CD4-positive, alpha-beta T cell treated with Interleukin-15 for 1 hour (primary cell): Measurements from ENCODE around the gene NBAS.
"Not testable (repeated sequence)": the region's sequence is repeated elsewhere in the genome, so short reads cannot be mapped to it uniquely, and the experiment has no call there.

Experiments used
- DNase-seq: peaks from one replicate; pipeline ENCODE4 v3.0.0-alpha.2; 2020

NBAS gene

DNA sequence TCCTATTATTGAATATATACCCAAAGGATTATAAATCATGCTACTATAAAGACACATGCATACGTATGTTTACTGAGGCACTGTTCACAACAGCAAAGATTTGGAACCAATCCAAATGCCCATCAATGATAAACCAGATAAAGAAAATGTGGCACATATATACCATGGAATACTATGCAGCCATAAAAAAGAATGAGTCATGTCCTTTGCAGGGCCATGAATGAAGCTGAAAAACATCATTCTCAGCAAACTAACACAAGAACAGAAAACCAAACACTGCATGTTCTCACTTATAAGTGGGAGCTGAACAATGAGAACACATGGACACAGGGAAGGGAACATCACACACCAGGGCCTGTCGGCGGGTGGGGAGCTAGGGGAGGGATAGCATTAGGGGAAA is 310.2 kb downstream of the NBAS start:
- DNase-seq, result not testable (repeated sequence)

DNA sequence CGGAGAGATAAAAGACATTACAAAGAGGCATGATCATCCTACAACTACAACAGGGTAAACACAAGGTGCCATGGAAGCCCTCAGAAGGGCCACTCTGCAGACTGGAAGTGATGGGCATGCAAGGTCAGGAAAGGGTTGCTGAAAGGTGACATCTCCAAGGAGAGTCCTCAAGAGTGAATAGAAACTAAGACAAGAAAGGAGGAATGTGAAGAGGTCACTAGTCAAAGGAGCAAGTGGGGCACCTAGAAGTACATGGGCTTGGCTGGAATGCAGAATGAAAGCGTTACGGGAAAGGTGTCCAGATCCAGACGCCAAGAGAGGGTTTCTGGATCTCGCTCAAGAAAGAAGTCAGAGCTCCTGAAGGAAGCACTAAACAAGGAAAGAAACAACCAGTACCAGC is 314.3 kb downstream of the NBAS start:
- no peak for DNase-seq

DNA sequence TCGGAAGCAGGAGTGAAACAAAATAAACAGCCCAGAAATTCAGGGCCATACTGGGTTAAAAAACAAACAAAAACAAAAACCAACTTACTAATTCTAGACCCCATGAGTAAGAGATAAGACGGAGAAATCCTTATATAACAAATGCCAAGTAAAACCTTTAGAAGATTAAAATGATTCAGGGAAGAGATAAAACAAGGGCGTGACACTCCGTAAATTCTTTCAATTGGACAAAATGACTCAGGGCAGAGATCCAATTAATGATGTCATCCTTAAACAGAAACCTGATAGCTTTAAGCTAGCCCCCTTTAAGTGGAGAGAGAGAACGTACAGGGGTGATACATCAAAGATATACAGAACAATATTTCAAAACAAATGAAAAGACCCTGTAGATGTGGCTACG is 317.4 kb downstream of the NBAS start:
- DNase-seq, result no peak

DNA sequence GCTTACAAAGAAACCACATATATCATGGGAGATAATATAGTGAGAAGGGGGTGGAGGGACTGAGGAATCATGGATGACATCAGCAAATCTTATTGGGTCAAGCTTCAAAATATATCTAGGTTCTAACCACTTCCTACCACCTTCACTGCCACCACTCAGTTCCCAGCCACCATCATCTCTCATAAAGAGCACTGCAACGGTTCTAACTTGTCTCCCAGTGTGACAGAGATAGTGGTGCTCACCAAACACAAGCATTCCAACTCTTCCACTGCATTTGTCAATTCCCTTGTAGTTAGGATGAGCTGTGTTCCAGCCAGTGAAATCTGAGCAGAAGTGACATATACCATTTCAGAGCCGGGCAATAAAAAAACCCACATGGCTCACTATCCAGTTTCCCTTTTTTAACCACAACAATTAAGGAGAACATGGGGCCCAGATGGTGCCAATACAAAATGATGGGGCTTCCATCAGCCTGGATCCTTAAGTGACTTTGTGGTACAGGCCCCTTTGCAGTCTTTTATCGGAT is 318.1 kb downstream of the NBAS start:
- DNase-seq, result no peak

DNA sequence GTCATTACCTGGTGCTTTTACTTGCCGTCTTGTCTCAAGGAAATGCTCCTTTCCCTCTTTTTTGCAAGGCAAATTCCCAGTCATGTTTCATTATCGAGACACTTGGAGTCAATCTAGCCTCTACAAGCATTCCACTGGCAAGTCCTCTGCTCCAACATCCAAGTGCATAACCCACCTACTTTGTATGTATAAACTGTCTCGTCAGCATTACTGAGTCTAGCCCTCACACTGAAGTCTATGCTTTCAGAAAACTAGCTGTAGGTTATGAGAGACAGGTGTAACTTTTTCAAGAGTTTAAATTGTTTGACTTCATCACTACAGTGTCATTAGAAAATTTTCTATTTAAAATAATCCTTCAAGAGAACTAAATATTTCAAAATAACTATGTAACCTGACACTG is 319.2 kb downstream of the NBAS start:
- DNase-seq, result no peak

DNA sequence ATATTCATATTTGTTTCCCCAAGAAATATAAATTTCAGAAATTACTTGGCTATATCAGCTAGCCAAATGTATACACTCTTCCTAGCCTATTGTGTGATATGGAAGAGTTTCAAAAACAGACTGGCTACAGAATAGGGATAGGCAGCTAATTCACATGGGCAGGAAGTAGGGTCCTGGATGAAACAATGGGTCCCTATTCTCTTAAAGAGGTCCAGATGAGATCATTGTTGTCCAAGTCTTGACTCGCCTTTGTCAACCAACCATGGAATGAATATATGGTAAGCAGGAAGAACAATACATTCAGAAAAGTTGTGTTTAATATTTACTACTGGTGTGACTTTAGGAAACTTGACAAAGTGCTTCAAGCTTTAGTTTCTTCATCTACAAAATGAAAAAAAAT is 319.9 kb downstream of the NBAS start:
- no peak for DNase-seq

DNA sequence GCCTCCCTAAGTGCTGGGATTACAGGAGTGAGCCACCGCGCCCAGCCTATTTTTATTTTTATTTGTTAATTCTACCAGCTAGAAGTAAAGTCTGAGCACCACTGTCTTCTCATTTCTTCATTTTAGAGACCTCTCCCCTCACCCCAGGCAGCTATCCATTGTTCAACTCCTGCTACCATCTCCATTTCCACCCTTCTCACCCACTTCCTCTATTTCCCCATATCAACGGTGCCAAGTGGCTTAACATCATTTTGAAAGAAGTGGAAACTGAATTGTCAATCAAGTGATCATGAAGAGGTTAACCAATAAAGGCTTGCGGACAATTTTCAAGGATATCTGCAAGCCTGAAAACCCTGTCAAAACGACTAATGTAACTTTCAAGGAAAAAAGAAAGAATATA is 323.1 kb downstream of the NBAS start:
- no peak for DNase-seq

DNA sequence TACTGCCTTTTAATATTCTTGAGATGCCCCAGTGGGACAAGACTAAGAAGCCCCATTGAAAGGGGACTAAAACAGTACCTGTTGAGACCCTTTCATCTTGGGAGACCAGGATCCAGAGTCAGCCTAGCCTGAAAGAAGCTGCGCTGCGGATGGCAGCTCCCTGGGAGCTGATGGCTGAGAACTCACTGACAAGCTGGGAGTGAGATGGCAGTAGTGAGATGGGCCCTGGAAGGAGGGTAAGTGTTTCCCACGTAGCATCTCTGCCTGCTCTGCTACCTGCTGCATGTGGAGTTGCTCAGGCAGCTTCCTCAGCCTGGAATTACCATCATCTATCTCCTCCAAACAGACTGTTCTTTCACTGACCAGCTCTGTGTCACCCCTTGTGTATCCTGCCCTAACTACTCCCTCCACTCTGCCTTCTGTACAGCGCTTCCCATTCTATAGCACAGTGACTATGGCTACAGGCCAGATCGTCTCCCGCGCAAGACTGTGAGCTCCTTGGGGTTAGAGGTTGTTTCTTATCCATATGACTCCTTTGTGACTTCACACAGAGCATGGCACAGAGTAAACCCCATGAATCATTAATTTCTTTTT is 330.4 kb downstream of the NBAS start:
- no peak for DNase-seq

DNA sequence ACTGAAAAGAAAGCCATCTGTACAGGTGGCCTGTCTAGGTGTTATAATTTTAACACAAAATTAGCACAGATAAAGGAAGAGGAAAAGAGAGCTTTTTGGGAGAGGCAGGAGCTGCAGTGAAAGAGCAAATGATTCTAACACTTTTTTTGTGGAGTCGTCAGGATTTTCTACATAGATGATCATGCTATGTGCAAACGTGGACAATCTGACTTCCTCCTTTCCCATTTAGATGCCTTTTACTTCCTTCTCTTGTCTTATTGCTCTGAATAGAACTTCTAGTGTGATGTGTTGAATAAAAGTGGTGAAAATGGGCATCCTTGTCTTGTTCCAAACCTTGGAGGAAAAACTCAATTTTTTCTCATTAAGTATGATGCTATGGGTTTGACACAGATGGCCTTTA is 334.5 kb downstream of the NBAS start:
- no peak for DNase-seq

DNA sequence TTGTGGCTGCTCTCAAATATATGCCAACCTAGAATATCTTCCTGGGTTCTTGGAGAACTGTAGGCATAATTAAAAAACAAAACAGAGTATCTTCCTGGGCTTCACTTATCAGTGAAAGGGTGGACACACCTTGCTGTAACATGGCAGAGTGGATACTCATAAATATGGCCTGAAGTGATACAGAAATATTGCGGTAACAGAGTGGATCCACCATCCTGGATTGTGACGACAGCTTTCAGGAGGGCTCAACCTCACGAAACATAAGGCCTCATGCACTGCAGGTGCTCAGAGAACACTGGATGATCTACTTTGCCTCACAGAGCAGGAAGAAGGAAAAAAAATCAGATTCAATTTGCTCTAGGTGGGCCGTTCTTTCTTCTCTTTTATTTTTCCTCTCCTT is 336.0 kb downstream of the NBAS start:
- no peak for DNase-seq

DNA sequence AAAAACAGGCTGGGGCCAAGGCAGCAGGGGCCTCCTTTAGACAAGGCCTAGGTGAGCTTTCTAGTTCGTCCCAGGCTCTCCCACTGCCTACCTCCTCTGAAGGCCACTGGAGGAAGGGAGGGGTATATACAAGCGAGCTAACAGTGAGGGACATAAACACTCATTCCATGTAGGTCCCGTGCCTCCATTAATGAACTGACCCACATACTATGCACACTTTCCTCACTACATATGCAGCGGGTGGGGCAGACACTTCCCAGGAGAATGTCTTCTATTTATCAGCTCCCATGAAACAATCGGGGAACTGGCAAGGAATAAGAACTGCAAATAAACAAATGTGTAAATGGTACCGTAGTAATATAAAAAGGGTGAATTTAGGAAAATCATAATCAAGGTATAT is 336.5 kb downstream of the NBAS start:
- no peak for DNase-seq

DNA sequence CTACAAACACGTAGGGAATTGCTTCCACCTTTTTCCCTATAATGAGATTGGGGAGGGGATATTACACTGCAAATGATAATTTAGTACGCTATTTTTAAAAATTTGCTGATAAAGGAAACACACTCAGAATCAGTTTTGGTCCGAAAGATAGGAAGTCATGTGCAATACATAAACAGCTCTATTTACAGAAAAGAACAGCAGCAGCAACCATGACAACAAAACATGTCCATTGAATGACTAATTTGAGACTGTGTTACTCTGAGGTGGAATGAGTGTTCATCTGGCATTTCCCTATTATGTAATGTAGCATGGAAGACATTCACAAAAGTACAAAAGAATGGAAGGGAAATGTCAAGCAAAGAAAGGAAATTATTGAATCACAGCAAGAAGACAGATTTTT is 337.2 kb downstream of the NBAS start:
- no peak for DNase-seq

DNA sequence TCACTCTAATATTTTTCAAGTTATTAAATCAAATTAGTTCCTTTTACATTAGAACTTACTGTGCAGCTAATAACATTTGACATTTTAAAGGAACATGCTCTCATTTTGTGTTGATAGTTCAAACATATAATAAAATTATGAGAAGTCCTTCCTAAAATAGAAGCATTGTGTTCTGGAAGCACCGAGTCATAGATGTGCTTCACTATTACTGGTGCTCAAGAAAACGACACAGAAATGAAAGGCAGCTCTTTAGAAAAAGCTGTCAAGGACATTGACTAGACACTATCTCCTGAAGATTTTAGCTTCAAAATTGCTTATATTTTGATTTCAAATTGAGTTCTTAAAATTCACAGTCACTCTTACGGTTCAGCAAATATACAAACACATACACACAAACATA is 338.3 kb downstream of the NBAS start:
- DNase-seq, result no peak

DNA sequence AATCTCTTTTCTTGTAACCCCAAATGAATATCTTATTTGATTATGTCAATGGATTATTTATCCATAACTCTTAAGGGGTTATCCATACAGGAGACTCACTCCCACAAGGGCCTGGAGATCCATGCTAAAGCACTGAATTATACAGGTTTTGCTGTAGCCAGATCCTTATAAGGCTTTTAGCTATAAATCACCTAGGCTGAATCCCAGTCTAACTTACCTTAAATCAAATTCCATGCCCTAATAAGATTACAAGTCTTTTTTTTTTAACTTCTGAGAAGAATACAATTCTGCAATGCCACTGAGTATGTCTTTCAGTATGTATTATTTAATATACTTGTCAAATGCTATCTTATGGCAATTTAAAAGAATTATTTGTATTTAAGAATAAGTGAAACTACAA is 340.5 kb downstream of the NBAS start:
- DNase-seq, result no peak

DNA sequence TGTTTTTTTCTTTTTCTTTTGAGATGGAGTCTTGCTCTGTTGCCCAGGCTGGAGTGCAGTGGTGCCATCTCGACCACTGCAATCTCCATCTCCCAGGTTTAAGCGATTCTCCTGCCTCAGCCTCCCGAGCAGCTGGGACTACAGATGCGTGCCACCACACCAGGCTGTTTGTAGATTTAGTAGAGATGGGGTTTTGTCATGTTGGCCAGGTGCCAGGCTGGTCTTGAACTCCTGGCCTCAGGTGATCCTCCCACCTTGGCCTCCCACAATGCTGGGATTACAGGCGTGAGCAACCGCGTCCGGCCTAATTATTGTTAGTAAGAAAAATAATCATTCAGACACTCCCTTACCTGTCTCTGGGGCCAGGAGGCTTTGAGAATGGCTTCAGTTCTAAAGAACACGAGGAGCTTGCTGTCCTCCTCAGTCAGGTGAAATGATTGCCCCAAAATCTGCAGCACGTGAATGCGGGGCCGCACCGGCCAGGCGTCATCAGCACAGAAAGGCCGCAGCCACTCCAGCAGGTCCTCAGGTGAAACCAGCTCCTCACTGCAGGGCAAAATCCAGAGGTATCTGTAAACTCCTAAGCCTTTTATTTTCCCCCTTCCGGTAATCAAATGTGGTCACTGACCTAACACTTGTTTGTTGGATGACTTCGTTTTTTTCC is 342.6 kb downstream of the NBAS start:
- DNase-seq, result no peak

DNA sequence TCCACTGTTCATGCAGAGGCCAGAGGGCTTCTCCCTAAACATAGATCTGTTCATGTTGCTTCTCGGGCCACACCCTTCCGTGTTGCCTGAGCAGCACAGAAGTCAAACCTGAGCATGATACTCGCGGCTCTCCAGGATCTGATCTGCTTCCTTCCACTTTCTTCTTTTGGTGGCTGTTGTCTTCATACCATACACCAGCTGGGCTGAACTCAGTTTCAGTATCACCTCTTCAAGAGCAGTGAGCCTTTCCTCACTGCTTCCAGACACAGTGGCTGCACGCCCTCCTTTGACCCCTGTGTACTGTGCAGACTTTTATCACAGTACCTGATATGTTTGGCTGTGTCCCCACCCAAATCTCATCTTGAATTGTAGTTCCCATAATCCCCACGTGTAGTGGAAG is 348.9 kb downstream of the NBAS start:
- DNase-seq, result no peak

DNA sequence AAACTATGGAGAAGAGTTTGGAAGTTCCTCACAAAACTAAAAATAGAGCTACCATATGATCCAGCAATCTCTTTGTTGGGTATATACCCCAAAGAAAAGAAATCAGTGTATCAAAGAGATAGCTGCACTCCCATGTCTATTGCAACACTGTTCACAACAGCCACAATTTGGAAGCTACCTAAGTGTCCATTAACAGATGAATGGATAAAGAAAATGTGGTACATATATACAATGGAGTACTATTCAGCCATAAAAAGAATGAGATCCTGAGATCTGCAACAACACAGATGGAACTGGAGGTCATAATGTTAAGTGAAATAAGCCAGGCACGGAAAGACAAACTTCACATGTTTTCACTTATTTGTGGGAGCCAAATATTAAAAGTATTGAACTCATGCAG is 350.6 kb downstream of the NBAS start:
- not testable (repeated sequence) for DNase-seq

DNA sequence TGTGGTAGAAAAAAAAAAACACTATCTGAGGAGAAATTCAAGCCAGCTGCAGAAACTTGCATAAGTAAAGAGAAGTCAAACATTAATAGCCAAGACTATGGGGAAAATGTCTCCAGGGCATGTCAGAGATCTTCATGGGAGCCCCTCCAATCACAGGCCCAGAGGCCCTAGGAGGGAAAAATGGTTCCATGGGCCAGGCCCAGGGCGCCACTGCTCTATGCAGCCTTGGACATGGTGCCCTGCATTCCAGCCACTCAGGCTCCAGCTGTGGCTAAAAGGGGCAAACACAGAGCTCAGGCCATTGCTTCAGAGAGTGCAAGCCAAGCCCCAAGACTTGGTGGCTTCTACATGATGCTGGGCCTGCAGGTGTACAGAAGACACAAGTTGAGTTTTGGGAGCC is 354.7 kb downstream of the NBAS start:
- no peak for DNase-seq

DNA sequence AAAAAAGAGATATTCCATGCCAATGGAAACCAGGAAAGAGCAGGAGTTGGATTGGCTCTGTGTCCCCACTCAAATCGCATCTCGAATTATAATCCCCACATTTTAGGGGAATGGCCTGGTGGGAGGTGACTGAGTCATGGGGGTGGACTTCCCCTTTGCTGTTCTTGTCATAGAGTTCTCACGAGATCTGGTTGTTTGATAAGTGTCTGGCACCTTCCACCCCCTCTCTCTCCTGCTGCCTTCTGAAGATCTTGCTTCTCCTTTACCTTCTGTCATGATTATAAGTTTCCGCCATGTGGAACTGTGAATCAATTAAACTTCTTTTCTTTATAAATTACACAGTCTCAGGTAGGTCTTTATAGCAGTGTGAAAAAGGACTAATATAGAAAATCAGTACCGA is 355.6 kb downstream of the NBAS start:
- no peak for DNase-seq

DNA sequence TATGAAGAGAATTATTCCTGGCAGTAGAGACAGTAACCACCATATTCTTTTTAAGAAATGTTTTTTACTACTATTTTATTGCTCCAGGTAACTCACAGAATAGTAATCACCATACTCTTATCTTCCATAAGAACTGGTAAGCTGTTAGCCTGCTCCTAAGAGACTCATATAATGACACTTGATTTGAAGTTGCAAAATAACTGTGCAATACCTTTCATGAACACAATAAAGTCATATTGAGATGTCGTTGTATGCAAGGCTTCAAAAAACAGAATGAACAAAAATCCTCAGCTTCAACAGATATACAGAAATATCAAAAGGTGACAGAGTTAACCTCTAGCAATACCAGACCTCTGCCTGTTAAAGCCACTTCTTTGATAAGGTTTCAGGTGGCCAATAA is 360.1 kb downstream of the NBAS start:
- DNase-seq, result no peak

DNA sequence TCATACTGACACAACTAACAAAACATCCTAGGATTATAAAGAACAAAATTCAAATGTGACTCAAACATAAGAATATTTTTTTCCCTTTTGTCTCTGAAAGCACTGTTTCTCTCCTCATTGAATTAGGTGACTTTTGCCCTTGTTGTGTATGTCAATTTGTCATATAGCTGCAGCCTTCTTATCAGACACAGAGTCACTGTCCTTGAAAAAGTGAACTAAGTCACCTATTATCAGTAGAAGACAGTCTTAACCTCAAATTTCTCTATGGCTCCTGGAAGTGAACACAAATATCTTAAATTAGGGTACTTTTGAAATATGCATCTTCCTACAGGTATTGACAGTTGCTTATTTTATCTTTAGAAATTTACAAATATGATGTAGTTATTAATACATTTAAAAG is 360.6 kb downstream of the NBAS start:
- no peak for DNase-seq

DNA sequence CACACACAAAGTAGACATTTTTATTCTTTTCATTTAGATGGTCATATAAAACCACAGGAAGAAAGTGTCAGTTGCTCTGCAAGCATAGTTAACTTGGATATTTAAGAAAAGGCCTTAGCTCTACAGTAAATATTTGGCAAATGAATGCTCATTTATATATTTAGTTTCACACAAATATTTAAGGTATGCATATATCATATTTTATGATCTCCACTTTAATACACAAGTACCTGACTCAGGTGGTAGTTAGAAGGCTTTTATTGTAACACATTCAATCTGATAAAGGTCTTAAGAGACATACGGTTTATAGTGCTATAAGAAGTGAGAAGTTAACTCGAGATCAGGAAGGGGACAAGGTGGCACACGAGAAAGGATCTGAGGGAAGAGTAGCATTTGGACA is 363.1 kb downstream of the NBAS start:
- DNase-seq, result no peak

DNA sequence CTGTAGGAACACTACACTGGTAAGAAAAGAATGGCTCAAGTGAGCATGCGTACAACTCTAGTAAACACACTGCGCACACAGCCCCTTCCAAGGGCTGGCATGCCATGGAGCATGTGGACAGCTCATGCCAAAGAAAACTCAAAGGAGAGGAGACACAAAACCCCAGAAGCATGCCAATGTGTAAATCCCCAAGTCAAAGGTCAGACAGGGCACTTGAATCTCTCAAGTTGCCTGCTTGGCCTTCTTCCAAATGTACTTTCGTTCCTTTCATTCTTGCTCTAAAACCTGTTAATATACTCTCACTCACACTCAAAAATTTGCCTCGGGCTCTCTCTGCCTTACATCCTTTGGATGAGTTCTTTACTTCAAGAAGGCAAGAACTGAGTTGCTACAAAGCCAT is 365.3 kb downstream of the NBAS start:
- DNase-seq, result no peak

DNA sequence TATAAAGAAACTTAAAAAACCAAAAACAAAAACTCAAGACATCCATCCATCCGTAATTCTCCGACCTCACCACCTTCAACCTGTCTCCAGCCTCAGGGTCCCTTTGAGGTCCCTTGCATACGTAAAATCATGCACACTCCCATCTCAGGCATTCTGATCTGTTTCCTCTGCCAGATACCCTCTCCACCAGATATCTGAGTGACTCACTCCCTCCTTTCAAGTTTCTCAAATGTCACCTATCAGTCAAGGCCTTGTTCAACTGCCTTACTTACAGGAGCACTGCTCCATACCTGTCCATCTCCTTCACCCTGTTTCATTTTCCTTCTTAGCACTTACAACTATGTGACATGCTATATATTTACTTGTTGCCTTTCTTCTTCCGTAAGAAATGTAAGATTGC is 369.3 kb downstream of the NBAS start:
- DNase-seq, result no peak

DNA sequence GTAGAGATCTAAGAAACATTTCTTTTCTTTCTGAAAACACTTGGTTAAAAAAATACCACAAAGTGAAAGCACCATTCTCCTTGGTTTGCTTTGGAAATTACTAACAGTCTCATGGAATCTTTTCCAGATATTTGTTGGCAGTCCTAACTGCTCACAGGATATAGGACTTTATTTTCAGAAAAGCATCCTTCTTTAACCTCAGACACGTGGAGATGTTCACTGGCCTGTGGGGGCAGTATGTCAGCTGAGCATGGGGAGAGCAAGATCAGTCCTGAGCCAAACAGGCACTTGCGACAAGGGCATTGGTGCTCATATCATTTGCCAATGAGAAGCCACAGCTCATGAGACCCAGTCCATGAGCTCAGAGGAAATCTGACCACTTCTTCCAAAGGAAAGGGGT is 371.9 kb downstream of the NBAS start:
- no peak for DNase-seq
